ENCODE results near the gene CD47. TPM values are rescaled to one million over a fixed set of nuclear protein-coding genes. Genes with fewer than 3 reads are reported as not detected.

Gene CD47
- total and polyA plus RNA-seq, 2 of the 13 experiments (the other 11 are each of a cell fraction or from before 2014, with no cell fraction given): 3.3 to 6.5 TPM

- ATAC-seq (no peak), DNase-seq (ENCODE audit: low spot score) (no peak), FAIRE-seq (no peak)
- H3K9me3 ChIP-seq (ENCODE audit: low read length): no peaks in the 10 kb centered on the region
- H3K27ac ChIP-seq (ENCODE audit: extremely low read length, insufficient read depth, low read length): no peak overlapping the region
- H4K20me1 ChIP-seq (ENCODE audit: insufficient read depth, low read length): no peaks in the 10 kb centered on the region
- no peak overlapping the region for H3K9ac ChIP-seq (ENCODE audit: insufficient read depth, low read depth, low read length)
- peaks cover 0 to 6% of the 10 kb centered on the region in 2 experiments; a peak in 1 of 5 replicates for H3K27me3 ChIP-seq (ENCODE audit: control insufficient read depth in 1 of 2, insufficient read depth in 2 of 2, low read length in 2 of 2)
- no peaks in the 10 kb centered on the region for H3K36me3 ChIP-seq (replicated peaks in 1 of 2; ENCODE audit: control insufficient read depth in 1 of 2, insufficient read depth in 2 of 2, low read length in 2 of 2)
- no peak for TF ChIP-seq ZNF558 (CRISPR knock-in tag; IDR thresholded peaks at IDR 0.05; ENCODE audit: borderline replicate concordance)
- TF ChIP-seq ZNF430 (CRISPR knock-in tag; IDR thresholded peaks at IDR 0.05): no peak
- TF ChIP-seq PAX8 (CRISPR knock-in tag; IDR thresholded peaks at IDR 0.05; ENCODE audit: borderline replicate concordance): no peak
- no peak for TF ChIP-seq ZNF552 (CRISPR knock-in tag; IDR thresholded peaks at IDR 0.05; ENCODE audit: borderline replicate concordance)
- TF ChIP-seq PTBP1 (IDR thresholded peaks at IDR 0.05; ENCODE audit: low read depth, low read length, poor library complexity, severe bottlenecking): no peak
- TF ChIP-seq IKZF5 (CRISPR knock-in tag; IDR thresholded peaks at IDR 0.05): no peak
- no peak for TF ChIP-seq EHMT2 (IDR thresholded peaks at IDR 0.05; ENCODE audit: borderline replicate concordance, low read depth, low read length)
- TF ChIP-seq SNRNP70 (IDR thresholded peaks at IDR 0.05; ENCODE audit: low read depth, low read length): no peak
- no peak for TF ChIP-seq TAF1 (CRISPR knock-in tag; IDR thresholded peaks at IDR 0.05)
- TF ChIP-seq MLXIP (CRISPR knock-in tag; IDR thresholded peaks at IDR 0.05; ENCODE audit: borderline replicate concordance): no peak
- TF ChIP-seq ZNF556 (CRISPR knock-in tag; IDR thresholded peaks at IDR 0.05; ENCODE audit: borderline replicate concordance): no peak
- no TSS peak for BruUV-seq (replicated peaks)
- in situ Hi-C loops (cut with HindIII; ENCODE audit: extremely low pct_ligation_motif_present, low pct_unique_long_range_greater_than_20kb) (no loop called here), intact Hi-C loops (cut with micrococcal nuclease; ENCODE audit: unreplicated experiment) (no loop called here)
- no peak overlapping the region for H3K4me2 ChIP-seq (ENCODE audit: low read depth, low read length)
- CTCF ChIA-PET (ENCODE audit: low intra/inter-chr PET ratio, low total read pairs): no interaction called here
- H3K79me2 ChIP-seq (ENCODE audit: insufficient read depth, low read length): no peaks in the 10 kb centered on the region
- POLR2A ChIA-PET: no interaction called here
- H3K4me3 ChIP-seq (replicated peaks in 1 of 3; ENCODE audit: insufficient read depth in 1 of 3, low read depth in 2 of 3, low read length in 3 of 3): no peak overlapping the region
- peaks cover 20% of the 10 kb centered on the region for H3K4me1 ChIP-seq (ENCODE audit: insufficient read depth, low read length)
- no peak overlapping the region for H2AFZ ChIP-seq (ENCODE audit: low read length)
Measured at GRCh38 chr3:108106449-108106848, 15.6 kb upstream of the CD47 start.
